ENCODE results near the gene TXN.

DNA sequence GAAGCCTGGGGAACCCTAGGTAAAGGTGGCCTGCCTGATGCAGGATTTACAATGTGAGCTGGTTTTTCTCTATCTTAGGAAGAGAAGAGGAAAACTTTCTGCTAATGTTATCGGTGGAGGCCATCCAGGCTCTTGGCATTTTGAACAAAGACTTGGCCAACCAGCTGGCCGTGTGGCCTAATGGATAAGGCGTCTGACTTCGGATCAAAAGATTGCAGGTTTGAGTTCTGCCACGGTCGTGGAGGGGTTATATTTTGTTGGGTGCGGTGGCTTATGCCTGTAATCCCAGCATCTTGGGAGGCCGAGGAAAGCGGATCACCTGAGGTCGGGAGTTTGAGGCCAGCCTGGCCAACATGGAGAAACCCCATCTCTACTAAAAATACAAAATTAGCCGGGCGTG is 58.0 kb downstream of the TXN start:
- TF ChIP-seq, protein P1, sequence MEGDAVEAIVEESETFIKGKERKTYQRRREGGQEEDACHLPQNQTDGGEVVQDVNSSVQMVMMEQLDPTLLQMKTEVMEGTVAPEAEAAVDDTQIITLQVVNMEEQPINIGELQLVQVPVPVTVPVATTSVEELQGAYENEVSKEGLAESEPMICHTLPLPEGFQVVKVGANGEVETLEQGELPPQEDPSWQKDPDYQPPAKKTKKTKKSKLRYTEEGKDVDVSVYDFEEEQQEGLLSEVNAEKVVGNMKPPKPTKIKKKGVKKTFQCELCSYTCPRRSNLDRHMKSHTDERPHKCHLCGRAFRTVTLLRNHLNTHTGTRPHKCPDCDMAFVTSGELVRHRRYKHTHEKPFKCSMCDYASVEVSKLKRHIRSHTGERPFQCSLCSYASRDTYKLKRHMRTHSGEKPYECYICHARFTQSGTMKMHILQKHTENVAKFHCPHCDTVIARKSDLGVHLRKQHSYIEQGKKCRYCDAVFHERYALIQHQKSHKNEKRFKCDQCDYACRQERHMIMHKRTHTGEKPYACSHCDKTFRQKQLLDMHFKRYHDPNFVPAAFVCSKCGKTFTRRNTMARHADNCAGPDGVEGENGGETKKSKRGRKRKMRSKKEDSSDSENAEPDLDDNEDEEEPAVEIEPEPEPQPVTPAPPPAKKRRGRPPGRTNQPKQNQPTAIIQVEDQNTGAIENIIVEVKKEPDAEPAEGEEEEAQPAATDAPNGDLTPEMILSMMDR (IDR thresholded peaks at IDR 0.05), result no peak
- TF ChIP-seq POLR2A (IDR thresholded peaks at IDR 0.05), result no peak
- TF ChIP-seq POLR2AphosphoS5 (IDR thresholded peaks at IDR 0.05), result no peak
- no peak for TF ChIP-seq EP300 (IDR thresholded peaks at IDR 0.05)
